OCI-LY1 (cell line): Measurements from ENCODE around the gene ABHD4.

ENCODE experiments used
- EZH2 ChIP-seq: fragments of 200-600 bp; sonication (generic), shearing (Covaris generic); IDR thresholded peaks from 2 replicates; pipeline ENCODE4 v1.8.0; 2017; ENCODE audit warnings: borderline replicate concordance, mixed run types, mild to moderate bottlenecking, antibody characterized with exemption, low read length, moderate library complexity, mixed read lengths
- TF ChIP-seq, protein P1 (sequence below): fragments of 200-600 bp; sonication (generic), shearing (Covaris generic); IDR thresholded peaks from 2 replicates; pipeline ENCODE4 v1.5.1; 2017; ENCODE audit warnings: mild to moderate bottlenecking, antibody characterized with exemption, low read length, moderate library complexity, mixed read lengths

DNA sequence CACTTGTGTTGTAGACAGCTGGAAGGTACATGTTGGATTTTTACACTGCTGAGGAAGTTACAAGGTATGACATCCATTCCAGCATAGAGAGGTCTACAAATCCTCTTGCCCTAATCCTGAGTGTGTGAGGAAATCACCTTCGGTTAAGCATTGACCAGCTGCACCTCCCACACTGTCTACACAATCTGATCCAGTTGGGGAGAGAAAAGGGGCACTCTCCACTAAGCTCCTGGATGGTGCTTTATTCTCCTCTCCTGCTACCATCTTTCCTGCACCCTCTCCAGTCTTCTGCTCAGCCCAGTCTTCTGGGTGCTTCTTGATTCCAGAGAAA, 46.2 kb downstream of the ABHD4 start, which contains the start of gene OR6J1:
- TF ChIP-seq, protein P1, sequence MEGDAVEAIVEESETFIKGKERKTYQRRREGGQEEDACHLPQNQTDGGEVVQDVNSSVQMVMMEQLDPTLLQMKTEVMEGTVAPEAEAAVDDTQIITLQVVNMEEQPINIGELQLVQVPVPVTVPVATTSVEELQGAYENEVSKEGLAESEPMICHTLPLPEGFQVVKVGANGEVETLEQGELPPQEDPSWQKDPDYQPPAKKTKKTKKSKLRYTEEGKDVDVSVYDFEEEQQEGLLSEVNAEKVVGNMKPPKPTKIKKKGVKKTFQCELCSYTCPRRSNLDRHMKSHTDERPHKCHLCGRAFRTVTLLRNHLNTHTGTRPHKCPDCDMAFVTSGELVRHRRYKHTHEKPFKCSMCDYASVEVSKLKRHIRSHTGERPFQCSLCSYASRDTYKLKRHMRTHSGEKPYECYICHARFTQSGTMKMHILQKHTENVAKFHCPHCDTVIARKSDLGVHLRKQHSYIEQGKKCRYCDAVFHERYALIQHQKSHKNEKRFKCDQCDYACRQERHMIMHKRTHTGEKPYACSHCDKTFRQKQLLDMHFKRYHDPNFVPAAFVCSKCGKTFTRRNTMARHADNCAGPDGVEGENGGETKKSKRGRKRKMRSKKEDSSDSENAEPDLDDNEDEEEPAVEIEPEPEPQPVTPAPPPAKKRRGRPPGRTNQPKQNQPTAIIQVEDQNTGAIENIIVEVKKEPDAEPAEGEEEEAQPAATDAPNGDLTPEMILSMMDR = no peak
- TF ChIP-seq EZH2 = no peak
